Stimulated activated naive B cell treated with anti-CD40 and anti-IgM and Interleukin-4, amounts not matched to agents 10 μg/mL and 1 μg/mL and 100 μg/mL, for 72 hours (primary cell): ENCODE results near the gene AGAP1.

Experiments
- ATAC-seq, 2 donors: fragments of 150-1000 bp; cut with Tn5 transposase; replicated peaks; 2 replicates each; pipeline ENCODE4 v1.10.0; 2021; ENCODE audit warnings: moderate library complexity in 1 of 2
- DNase-seq: peaks from one replicate; pipeline ENCODE4 v3.0.0; 2021
- H3K27ac Mint-ChIP-seq: one replicate; pipeline ENCODE4 v1.8.0; 2022; ENCODE audit warnings: mild to moderate bottlenecking, mixed read lengths
- H3K27me3 Mint-ChIP-seq, 2 donors: one replicate each; pipeline ENCODE4 v1.8.0; 2022; ENCODE audit warnings: mixed read lengths in 2 of 2
- H3K36me3 Mint-ChIP-seq, 2 donors: one replicate each; pipeline ENCODE4 v1.8.0; 2022; ENCODE audit warnings: mixed read lengths in 2 of 2, mild to moderate bottlenecking in 1 of 2
- H3K4me1 Mint-ChIP-seq, 2 donors: one replicate each; pipeline ENCODE4 v1.8.0; 2022; ENCODE audit warnings: mixed read lengths in 2 of 2, mild to moderate bottlenecking in 1 of 2
- H3K4me3 Mint-ChIP-seq, 2 donors: one replicate each; pipeline ENCODE4 v1.8.0; 2022; ENCODE audit warnings: mild to moderate bottlenecking in 2 of 2, mixed read lengths in 2 of 2, moderate library complexity in 1 of 2
- H3K9me3 Mint-ChIP-seq, 2 donors: one replicate each; pipeline ENCODE4 v1.8.0; 2022; ENCODE audit warnings: mixed read lengths in 2 of 2, mild to moderate bottlenecking in 1 of 2

AGAP1 gene

DNA sequence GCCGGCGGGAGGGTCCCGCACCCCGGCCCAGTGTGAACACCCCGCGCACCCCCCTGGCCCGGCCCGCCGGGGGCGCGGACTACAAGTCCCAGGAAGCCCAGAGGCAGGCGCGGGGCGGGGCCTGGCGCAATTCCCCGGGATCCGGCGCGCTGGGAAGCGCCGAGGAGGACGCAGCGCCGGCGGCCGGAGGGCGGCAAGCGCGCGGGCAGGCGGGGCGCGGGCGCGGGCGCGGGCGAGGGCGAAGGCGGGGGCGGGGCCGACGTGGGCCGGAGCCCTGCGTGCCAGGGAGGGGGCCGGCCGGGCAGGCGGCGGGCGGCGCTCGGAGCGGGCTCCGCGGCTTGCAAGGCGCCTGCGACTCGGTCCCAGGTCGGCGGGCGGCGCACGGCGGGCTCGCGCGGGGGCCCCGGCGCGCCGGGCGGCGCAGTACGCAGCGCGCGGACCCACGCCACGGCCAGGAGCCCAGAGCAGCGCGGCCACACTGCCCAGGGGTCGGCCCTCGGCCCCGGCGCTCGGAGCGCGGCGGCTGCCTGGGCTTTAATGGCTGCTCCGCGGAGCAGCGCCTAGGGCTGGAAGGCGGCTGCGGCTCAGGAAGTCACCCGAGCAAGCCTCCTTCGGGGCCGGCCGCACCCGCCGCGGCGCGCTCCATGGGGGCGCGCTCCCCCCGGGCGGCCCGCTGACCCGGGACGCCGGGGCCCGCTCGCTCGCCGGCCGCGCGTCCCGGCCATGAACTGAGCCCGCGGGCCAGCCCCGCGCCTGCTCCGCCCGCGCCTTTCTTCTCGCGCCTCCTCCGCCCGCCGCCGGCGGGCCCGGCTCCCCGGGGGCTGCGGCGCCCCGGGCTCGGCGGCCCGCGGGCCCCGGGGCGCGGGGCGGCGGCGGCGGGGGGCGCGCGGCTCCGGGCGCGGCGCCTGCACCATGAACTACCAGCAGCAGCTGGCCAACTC, at the start of gene AGAP1:
AGAP1 (plus strand) TSS at position 269 of the 941 bp plus-strand sequence.
- peak within 1 kb of the TSS; percentile 86 to 87 for H3K4me3 Mint-ChIP-seq
- H3K9me3 Mint-ChIP-seq = peaks cover 0 to 3% of the 10 kb centered on the region in 2 donors
- H3K27ac Mint-ChIP-seq = peak within 1 kb of the TSS; percentile 86
- peak; percentile 65 to 67 for ATAC-seq
- peaks cover 6 to 13% of the 10 kb centered on the region in 2 donors for H3K4me1 Mint-ChIP-seq
- peaks cover 58 to 77% of the 10 kb centered on the region in 2 donors for H3K27me3 Mint-ChIP-seq
- DNase-seq = no peak
- H3K36me3 Mint-ChIP-seq = peaks cover 2 to 3% of the 10 kb centered on the region in 2 donors

DNA sequence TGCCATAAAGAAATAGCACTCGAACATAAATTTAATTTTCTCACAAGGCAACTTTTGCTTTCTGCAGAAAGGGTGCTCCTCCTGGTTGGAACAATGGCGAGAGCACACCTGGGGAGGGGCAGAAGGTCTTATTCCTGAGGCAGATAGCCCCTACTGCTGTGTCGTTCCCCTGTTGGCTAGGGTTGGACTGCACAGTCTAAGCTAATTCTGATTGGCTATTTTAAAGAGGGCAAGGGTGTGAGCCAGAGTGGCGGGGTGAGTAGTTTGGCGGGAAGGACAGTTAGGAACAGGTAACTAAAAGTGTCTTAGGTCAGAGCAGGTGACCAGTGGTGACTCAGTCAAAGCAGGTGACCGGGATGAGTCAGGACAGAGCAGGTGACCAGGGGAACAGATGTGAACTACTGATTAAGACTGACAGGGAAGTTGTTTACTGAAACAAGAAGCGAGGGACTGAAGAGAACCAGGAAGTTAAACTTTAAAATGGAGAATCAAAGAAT, 49.7 kb upstream of the AGAP1 start:
- Mint-ChIP-seq H3K27me3 (peaks cover 10 to 17% of the 10 kb centered on the region in 2 donors), H3K27ac (no peak overlapping the region)

DNA sequence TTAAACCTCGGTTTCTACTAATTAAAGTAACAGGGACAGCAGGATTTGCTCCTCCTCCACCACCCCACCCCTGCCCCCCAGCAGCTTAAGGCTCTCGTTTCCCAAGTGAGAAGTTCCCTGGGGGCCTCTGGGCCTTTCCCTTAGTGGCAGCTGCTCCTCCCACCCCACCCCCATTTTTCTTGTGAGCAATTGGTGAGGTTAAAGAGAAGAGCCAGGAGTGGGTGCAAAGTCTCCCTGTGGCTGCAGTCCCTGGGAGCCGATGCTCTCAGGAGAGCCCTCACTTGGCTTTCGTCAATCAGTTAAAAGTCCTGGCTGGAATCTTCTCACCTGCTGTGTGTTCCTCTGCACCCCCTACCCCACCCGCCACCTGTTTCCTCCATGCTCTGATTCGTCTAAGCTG, 48.7 kb upstream of the AGAP1 start:
- H3K27ac Mint-ChIP-seq = no peak overlapping the region
- peaks cover 8 to 12% of the 10 kb centered on the region in 2 donors for H3K27me3 Mint-ChIP-seq
- no peak for DNase-seq
- no peak overlapping the region for H3K4me3 Mint-ChIP-seq
- H3K9me3 Mint-ChIP-seq = peaks cover 6 to 9% of the 10 kb centered on the region in 2 donors
- H3K36me3 Mint-ChIP-seq = no peaks in the 10 kb centered on the region
- peaks cover 0 to 3% of the 10 kb centered on the region in 2 donors for H3K4me1 Mint-ChIP-seq
- ATAC-seq = no peak

More for the DNA sequence above, 49.7 kb upstream of the AGAP1 start:
- Mint-ChIP-seq H3K36me3 (no peaks in the 10 kb centered on the region), H3K4me1 (peaks cover 0 to 3% of the 10 kb centered on the region in 2 donors), H3K4me3 (no peak overlapping the region), H3K9me3 (peaks cover 6 to 9% of the 10 kb centered on the region in 2 donors)
- DNase-seq = no peak
- no peak for ATAC-seq

GRCh38 chr2:235446082-235446481, 47.8 kb upstream of the AGAP1 start:
- Mint-ChIP-seq H3K4me3 (no peak overlapping the region), H3K4me1 (peaks cover 0 to 3% of the 10 kb centered on the region in 2 donors), H3K9me3 (peaks cover 6 to 9% of the 10 kb centered on the region in 2 donors), H3K27ac (no peak overlapping the region), H3K27me3 (peaks cover 11 to 13% of the 10 kb centered on the region in 2 donors), H3K36me3 (no peaks in the 10 kb centered on the region)
- DNase-seq (no peak), ATAC-seq (no peak)

GRCh38 chr2:235447210-235447609, 46.6 kb upstream of the AGAP1 start:
- no peak for DNase-seq
- Mint-ChIP-seq H3K4me3 (no peak overlapping the region), H3K4me1 (peaks cover 0 to 3% of the 10 kb centered on the region in 2 donors), H3K27me3 (peaks cover 15% of the 10 kb centered on the region in 2 donors), H3K36me3 (no peaks in the 10 kb centered on the region), H3K9me3 (peaks cover 6 to 9% of the 10 kb centered on the region in 2 donors), H3K27ac (no peak overlapping the region)
- ATAC-seq = no peak

GRCh38 chr2:235449568-235449967, 44.3 kb upstream of the AGAP1 start:
- DNase-seq (no peak), ATAC-seq (no peak)
- Mint-ChIP-seq H3K36me3 (no peaks in the 10 kb centered on the region), H3K4me1 (no peaks in the 10 kb centered on the region), H3K4me3 (no peak overlapping the region), H3K9me3 (peaks cover 2% of the 10 kb centered on the region in 2 donors), H3K27ac (no peak overlapping the region), H3K27me3 (peaks cover 20 to 26% of the 10 kb centered on the region in 2 donors)

DNA sequence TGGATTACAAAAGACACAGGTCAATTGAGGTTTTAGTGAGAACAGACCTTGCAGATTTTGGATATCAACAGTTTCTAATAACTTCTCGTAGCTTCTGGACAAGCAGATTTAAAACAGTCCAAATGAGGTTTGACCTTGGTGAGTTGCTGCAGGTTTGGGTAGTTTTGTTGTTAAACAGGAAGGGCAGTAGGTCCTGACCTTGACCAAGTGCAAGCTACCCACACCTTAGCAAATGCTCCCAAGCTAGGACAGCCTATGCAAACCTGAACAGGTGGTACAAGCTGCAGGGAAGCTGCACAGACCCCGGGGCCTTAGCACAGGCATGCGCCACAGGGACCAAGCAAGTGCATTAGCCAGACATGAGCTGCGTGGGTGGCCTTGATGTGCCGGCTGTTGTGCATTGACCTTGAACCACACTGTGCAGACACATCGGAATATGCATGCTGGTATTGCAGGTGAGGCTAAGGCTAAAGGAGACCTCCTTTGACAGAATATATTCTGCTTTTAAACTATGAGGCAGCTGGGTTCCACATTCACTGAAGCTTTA, 40.2 kb upstream of the AGAP1 start:
- Mint-ChIP-seq H3K9me3 (no peaks in the 10 kb centered on the region), H3K27me3 (peaks cover 10 to 20% of the 10 kb centered on the region in 2 donors), H3K27ac (no peak overlapping the region), H3K4me3 (no peak overlapping the region), H3K36me3 (no peaks in the 10 kb centered on the region), H3K4me1 (no peaks in the 10 kb centered on the region)
- DNase-seq (no peak), ATAC-seq (no peak)

- ATAC-seq (no peak), DNase-seq (no peak)
- H3K36me3 Mint-ChIP-seq = no peaks in the 10 kb centered on the region
- peaks cover 17 to 20% of the 10 kb centered on the region in 2 donors for H3K27me3 Mint-ChIP-seq
- no peaks in the 10 kb centered on the region for H3K4me1 Mint-ChIP-seq
- no peak overlapping the region for H3K27ac Mint-ChIP-seq
- H3K4me3 Mint-ChIP-seq = no peak overlapping the region
- peaks cover 0 to 3% of the 10 kb centered on the region in 2 donors for H3K9me3 Mint-ChIP-seq
Measured at GRCh38 chr2:235458839-235459273, 35.0 kb upstream of the AGAP1 start.

- H3K4me1 Mint-ChIP-seq = no peaks in the 10 kb centered on the region
- DNase-seq (no peak), ATAC-seq (no peak)
- no peak overlapping the region for H3K27ac Mint-ChIP-seq
- no peak overlapping the region for H3K4me3 Mint-ChIP-seq
- peaks cover 21 to 24% of the 10 kb centered on the region in 2 donors for H3K27me3 Mint-ChIP-seq
- H3K36me3 Mint-ChIP-seq = no peaks in the 10 kb centered on the region
- peaks cover 0 to 3% of the 10 kb centered on the region in 2 donors for H3K9me3 Mint-ChIP-seq
Measured at GRCh38 chr2:235460548-235461047, 33.2 kb upstream of the AGAP1 start.

DNA sequence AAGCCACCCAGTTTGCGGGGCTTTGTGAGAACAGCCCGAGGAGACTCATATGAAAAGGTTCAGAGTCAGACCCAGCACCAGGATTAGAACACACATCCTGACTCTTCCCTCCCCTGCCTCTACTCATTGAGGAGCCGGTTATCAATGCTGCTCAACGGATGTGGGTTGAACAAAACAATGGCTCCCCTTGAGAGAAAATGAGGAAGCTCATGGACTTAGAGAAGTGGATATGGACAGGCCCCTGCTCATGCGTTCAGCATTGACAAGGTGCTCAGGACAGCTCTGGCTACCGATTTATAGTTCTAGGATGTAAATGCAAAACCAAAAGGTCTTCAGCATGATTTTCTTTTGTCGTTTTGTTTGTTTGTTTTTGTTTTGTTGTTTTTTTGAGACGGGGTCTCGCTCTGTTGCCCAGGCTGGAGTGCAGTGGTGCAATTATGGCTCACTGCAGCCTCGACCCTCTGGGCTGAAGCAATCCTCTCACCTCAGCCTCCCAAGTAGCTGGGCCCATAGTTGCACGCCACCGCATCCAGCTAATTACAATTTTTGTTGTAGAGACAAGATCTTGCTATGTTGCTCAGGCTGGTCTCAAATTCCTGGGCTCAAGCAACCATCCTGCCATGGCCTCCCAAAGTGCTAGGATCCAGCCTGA, 32.0 kb upstream of the AGAP1 start:
- Mint-ChIP-seq H3K36me3 (no peaks in the 10 kb centered on the region), H3K9me3 (peaks cover 0 to 3% of the 10 kb centered on the region in 2 donors), H3K4me3 (no peak overlapping the region)

DNA sequence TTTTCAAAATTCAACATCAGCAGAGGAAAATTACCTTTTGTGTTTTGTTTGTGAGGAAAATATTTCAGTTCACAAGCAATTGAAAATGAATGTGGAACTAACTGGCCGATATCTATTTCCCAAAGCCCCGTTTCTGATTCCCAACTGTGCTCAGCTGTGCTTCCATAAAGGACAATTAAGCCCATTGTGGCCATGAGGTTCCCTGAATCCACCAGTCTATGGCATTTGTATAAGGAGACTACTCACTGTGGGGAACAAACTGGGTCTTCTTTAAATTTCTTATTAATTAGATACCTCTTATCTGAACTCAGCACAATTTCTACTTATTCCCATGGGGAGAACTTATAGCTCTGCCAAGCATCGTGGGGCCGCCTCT, 31.4 kb upstream of the AGAP1 start:
- Mint-ChIP-seq H3K4me1 (no peaks in the 10 kb centered on the region), H3K27me3 (peaks cover 21 to 24% of the 10 kb centered on the region in 2 donors), H3K27ac (no peak overlapping the region), H3K4me3 (no peak overlapping the region), H3K9me3 (peaks cover 0 to 3% of the 10 kb centered on the region in 2 donors), H3K36me3 (no peaks in the 10 kb centered on the region)
- no peak for DNase-seq
- ATAC-seq = no peak

More for the DNA sequence above, 32.0 kb upstream of the AGAP1 start:
- Mint-ChIP-seq H3K4me1 (no peaks in the 10 kb centered on the region), H3K27me3 (peaks cover 21 to 24% of the 10 kb centered on the region in 2 donors), H3K27ac (no peak overlapping the region)
- ATAC-seq (no peak), DNase-seq (no peak)

DNA sequence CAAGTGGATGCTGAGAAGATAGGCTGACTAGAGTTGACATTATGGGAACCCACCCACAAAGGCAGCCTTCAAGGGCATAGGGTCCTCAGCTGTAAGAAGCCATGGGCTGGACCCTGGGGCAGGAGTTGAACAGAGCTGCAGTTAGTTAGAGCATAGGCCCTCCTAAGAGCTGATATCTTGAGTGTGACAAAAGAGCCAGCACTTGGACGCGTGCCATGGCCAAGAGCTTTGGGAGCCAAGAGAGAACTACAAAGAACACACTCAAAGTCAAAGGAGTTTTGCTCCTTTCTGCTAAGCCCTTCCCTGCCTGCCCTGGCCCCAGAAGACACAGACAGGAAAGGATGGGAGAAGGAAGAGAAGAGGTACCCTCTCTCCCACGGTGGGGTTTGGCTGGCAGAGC, 29.9 kb upstream of the AGAP1 start:
- peaks cover 21 to 28% of the 10 kb centered on the region in 2 donors for H3K27me3 Mint-ChIP-seq

DNA sequence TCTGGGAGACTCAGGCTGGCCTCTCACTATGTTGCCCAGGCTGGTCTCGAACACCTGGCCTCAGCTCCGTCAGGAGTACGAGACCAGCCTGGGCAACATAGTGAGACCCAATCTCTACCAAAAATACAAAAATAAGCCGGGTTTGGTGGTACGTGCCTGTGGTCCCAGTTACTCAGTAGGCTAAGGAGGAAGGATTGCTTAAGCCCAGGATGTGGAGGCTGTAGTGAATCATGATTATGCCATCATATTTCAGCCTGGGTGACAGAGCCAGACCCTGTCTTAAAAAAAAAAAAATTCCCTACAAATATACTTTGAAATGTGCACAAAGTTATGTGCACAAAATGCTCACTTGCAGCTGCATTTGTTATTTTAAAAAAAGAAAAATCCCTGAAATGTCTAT, 26.3 kb upstream of the AGAP1 start:
- Mint-ChIP-seq H3K4me3 (no peak overlapping the region), H3K9me3 (no peaks in the 10 kb centered on the region), H3K4me1 (no peaks in the 10 kb centered on the region), H3K27ac (no peak overlapping the region), H3K27me3 (peaks cover 12 to 36% of the 10 kb centered on the region in 2 donors), H3K36me3 (no peaks in the 10 kb centered on the region)
- DNase-seq (no peak), ATAC-seq (no peak)

More for the DNA sequence above, 29.9 kb upstream of the AGAP1 start:
- no peaks in the 10 kb centered on the region for H3K4me1 Mint-ChIP-seq
- peaks cover 0 to 3% of the 10 kb centered on the region in 2 donors for H3K9me3 Mint-ChIP-seq
- H3K36me3 Mint-ChIP-seq = no peaks in the 10 kb centered on the region
- no peak for DNase-seq
- ATAC-seq = no peak
- no peak overlapping the region for H3K4me3 Mint-ChIP-seq
- H3K27ac Mint-ChIP-seq = no peak overlapping the region
